ENCODE data around the gene VEZF1. TPM values are rescaled to one million over a fixed set of nuclear protein-coding genes. Genes with fewer than 3 reads are reported as not detected.

Gene VEZF1
- total RNA-seq, 1 experiment from 2014 or later, result 48.2 TPM

DNA sequence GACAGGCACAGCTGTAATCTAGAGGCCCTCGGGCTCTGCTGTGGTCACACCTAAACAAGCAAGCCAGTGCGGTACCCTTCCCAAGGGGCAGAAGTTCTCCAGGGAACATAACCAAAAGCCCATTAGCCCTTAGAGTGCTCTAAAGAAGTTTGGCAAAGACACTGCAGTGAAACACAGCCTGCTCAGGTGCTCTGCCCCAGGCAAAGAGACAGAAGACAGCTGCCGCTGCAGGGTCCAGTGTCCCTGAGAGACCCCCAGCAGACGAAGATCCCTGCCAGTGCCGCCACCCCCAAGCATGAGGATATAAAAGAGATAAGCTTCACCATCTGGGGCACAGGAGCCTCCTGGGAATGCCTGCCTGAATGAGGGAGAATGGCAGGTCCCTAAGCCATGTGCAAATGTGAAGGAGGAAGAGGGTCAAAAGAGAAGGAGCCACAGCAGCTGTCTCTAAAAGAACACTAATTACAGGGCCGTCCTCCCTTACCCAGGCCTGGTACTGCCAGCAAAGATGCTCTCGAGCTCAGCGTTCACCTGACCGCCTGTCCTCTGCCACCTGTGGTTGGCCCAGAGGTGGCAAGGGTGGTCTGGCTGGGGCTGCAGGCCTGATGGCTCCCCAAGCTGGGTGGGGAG lies 62.6 kb downstream of the VEZF1 start:
- H3K4me3 ChIP-seq (ENCODE audit: insufficient read depth, low read depth, low read length), result no peak overlapping the region
- DNase-seq, result no peak
- H3K36me3 ChIP-seq (replicated peaks; ENCODE audit: control insufficient read depth, insufficient read depth, low read length), result no peaks in the 10 kb centered on the region
- no peaks in the 10 kb centered on the region for H3K27me3 ChIP-seq (ENCODE audit: control insufficient read depth, insufficient read depth, low read length)

DNA sequence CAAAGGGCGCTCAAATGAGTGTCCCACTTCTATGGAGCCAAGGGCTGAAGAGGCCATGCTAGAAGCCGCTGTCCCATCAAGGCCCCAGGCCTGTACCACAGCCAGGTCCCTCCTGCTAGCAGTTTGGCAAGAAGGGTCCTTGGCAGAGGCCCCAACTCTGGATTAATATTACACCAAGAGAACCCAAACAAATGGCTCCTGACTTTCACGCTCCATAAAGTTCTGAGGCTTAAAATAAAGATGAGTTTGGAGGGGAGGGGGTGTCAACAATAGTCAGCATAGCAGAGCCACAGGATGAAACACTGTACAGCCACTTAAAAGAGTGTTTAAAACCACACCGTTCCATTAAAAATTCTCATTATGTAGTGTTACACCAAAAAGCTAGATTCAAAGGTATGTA lies 63.4 kb downstream of the VEZF1 start:
- no peaks in the 10 kb centered on the region for H3K27me3 ChIP-seq (ENCODE audit: control insufficient read depth, insufficient read depth, low read length)
- no peak overlapping the region for H3K4me3 ChIP-seq (ENCODE audit: insufficient read depth, low read depth, low read length)
- no peak for DNase-seq
- no peaks in the 10 kb centered on the region for H3K36me3 ChIP-seq (replicated peaks; ENCODE audit: control insufficient read depth, insufficient read depth, low read length)

Other genes starting within 250 kb of the VEZF1 start
- gene CCDC182, start 243.0 kb downstream of the VEZF1 start, total RNA-seq (2014; rRNA removed; shearing (Covaris generic)), result not detected in 2 replicates
- gene MRPS23, start 138.2 kb downstream of the VEZF1 start, total RNA-seq (2014; rRNA removed; shearing (Covaris generic)), result 56.1 and 65.9 TPM in 2 replicates
- 8.1 and 13.9 TPM in 2 replicates for gene CUEDC1, start 32.8 kb downstream of the VEZF1 start, total RNA-seq (2014; rRNA removed; shearing (Covaris generic))
- gene SRSF1, start 19.0 kb upstream of the VEZF1 start, total RNA-seq (2014; rRNA removed; shearing (Covaris generic)), result 326 and 341 TPM in 2 replicates
- gene DYNLL2, start 95.2 kb upstream of the VEZF1 start, total RNA-seq (2014; rRNA removed; shearing (Covaris generic)), result 10.2 and 10.5 TPM in 2 replicates
- gene OR4D1, start 160.1 kb upstream of the VEZF1 start, total RNA-seq (2014; rRNA removed; shearing (Covaris generic)), result 0.03 and 0.22 TPM in 2 replicates
- gene OR4D2, start 178.7 kb upstream of the VEZF1 start, total RNA-seq (2014; rRNA removed; shearing (Covaris generic)), result not detected in 2 replicates
- gene EPX, start 204.5 kb upstream of the VEZF1 start, total RNA-seq (2014; rRNA removed; shearing (Covaris generic)), result not detected in 2 replicates
- 26.8 and 28.3 TPM in 2 replicates for gene MKS1, start 231.0 kb upstream of the VEZF1 start, total RNA-seq (2014; rRNA removed; shearing (Covaris generic))

All from H7 (cell line).